ENCODE results near the gene THEM4.

DNA sequence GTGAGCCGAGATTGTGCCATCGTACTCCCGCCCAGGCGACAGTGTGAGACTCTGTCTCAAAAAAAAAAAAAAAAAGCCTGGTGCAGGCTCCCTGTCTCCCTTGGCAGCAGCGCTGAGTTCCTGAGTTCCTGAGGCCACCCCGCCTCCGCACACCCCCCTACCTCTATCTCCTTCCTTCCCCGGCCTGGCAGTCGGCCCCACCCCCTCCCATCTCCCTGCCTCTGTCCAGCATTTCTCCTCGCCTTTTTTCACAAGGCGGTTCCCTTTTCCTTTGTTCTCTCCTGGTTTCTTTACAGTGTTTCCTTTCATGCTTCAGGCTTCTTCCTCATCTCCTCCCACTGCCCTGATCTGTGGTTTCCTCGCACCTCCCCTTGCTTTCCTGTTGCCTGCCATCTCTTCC is 80.4 kb downstream of the THEM4 start:
- TF ChIP-seq, protein P1, sequence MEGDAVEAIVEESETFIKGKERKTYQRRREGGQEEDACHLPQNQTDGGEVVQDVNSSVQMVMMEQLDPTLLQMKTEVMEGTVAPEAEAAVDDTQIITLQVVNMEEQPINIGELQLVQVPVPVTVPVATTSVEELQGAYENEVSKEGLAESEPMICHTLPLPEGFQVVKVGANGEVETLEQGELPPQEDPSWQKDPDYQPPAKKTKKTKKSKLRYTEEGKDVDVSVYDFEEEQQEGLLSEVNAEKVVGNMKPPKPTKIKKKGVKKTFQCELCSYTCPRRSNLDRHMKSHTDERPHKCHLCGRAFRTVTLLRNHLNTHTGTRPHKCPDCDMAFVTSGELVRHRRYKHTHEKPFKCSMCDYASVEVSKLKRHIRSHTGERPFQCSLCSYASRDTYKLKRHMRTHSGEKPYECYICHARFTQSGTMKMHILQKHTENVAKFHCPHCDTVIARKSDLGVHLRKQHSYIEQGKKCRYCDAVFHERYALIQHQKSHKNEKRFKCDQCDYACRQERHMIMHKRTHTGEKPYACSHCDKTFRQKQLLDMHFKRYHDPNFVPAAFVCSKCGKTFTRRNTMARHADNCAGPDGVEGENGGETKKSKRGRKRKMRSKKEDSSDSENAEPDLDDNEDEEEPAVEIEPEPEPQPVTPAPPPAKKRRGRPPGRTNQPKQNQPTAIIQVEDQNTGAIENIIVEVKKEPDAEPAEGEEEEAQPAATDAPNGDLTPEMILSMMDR (conservative IDR thresholded peaks at IDR 0.05; ENCODE audit: low read depth in 2 of 2) = no peak
- TF ChIP-seq EZH2phosphoT487 (IDR thresholded peaks at IDR 0.05; ENCODE audit: unreplicated experiment) = no peak
- no peak for TF ChIP-seq EZH2 (IDR thresholded peaks at IDR 0.05; ENCODE audit: low read depth, unreplicated experiment)
- no peak for TF ChIP-seq ETS1 (IDR thresholded peaks at IDR 0.05)
- TF ChIP-seq, protein P2, sequence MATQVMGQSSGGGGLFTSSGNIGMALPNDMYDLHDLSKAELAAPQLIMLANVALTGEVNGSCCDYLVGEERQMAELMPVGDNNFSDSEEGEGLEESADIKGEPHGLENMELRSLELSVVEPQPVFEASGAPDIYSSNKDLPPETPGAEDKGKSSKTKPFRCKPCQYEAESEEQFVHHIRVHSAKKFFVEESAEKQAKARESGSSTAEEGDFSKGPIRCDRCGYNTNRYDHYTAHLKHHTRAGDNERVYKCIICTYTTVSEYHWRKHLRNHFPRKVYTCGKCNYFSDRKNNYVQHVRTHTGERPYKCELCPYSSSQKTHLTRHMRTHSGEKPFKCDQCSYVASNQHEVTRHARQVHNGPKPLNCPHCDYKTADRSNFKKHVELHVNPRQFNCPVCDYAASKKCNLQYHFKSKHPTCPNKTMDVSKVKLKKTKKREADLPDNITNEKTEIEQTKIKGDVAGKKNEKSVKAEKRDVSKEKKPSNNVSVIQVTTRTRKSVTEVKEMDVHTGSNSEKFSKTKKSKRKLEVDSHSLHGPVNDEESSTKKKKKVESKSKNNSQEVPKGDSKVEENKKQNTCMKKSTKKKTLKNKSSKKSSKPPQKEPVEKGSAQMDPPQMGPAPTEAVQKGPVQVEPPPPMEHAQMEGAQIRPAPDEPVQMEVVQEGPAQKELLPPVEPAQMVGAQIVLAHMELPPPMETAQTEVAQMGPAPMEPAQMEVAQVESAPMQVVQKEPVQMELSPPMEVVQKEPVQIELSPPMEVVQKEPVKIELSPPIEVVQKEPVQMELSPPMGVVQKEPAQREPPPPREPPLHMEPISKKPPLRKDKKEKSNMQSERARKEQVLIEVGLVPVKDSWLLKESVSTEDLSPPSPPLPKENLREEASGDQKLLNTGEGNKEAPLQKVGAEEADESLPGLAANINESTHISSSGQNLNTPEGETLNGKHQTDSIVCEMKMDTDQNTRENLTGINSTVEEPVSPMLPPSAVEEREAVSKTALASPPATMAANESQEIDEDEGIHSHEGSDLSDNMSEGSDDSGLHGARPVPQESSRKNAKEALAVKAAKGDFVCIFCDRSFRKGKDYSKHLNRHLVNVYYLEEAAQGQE (IDR thresholded peaks at IDR 0.05; ENCODE audit: unreplicated experiment) = peak; percentile 69
- TF ChIP-seq STAT1 (IDR thresholded peaks at IDR 0.05; ENCODE audit: unreplicated experiment) = no peak
- TF ChIP-seq POLR2AphosphoS5 (IDR thresholded peaks at IDR 0.05; ENCODE audit: low read depth) = no peak
- no peak for TF ChIP-seq CREB1 (CRISPR knock-in tag; IDR thresholded peaks at IDR 0.05; ENCODE audit: low read depth)
- TF ChIP-seq JUNB (IDR thresholded peaks at IDR 0.05; ENCODE audit: unreplicated experiment) = no peak
- TF ChIP-seq NANOG (IDR thresholded peaks at IDR 0.05; ENCODE audit: borderline replicate concordance) = no peak
- TF ChIP-seq ZNF331 (CRISPR knock-in tag; IDR thresholded peaks at IDR 0.05; ENCODE audit: low read depth) = no peak
- TF ChIP-seq ZNF114 (CRISPR knock-in tag; IDR thresholded peaks at IDR 0.05) = no peak
- TF ChIP-seq, protein P3, sequence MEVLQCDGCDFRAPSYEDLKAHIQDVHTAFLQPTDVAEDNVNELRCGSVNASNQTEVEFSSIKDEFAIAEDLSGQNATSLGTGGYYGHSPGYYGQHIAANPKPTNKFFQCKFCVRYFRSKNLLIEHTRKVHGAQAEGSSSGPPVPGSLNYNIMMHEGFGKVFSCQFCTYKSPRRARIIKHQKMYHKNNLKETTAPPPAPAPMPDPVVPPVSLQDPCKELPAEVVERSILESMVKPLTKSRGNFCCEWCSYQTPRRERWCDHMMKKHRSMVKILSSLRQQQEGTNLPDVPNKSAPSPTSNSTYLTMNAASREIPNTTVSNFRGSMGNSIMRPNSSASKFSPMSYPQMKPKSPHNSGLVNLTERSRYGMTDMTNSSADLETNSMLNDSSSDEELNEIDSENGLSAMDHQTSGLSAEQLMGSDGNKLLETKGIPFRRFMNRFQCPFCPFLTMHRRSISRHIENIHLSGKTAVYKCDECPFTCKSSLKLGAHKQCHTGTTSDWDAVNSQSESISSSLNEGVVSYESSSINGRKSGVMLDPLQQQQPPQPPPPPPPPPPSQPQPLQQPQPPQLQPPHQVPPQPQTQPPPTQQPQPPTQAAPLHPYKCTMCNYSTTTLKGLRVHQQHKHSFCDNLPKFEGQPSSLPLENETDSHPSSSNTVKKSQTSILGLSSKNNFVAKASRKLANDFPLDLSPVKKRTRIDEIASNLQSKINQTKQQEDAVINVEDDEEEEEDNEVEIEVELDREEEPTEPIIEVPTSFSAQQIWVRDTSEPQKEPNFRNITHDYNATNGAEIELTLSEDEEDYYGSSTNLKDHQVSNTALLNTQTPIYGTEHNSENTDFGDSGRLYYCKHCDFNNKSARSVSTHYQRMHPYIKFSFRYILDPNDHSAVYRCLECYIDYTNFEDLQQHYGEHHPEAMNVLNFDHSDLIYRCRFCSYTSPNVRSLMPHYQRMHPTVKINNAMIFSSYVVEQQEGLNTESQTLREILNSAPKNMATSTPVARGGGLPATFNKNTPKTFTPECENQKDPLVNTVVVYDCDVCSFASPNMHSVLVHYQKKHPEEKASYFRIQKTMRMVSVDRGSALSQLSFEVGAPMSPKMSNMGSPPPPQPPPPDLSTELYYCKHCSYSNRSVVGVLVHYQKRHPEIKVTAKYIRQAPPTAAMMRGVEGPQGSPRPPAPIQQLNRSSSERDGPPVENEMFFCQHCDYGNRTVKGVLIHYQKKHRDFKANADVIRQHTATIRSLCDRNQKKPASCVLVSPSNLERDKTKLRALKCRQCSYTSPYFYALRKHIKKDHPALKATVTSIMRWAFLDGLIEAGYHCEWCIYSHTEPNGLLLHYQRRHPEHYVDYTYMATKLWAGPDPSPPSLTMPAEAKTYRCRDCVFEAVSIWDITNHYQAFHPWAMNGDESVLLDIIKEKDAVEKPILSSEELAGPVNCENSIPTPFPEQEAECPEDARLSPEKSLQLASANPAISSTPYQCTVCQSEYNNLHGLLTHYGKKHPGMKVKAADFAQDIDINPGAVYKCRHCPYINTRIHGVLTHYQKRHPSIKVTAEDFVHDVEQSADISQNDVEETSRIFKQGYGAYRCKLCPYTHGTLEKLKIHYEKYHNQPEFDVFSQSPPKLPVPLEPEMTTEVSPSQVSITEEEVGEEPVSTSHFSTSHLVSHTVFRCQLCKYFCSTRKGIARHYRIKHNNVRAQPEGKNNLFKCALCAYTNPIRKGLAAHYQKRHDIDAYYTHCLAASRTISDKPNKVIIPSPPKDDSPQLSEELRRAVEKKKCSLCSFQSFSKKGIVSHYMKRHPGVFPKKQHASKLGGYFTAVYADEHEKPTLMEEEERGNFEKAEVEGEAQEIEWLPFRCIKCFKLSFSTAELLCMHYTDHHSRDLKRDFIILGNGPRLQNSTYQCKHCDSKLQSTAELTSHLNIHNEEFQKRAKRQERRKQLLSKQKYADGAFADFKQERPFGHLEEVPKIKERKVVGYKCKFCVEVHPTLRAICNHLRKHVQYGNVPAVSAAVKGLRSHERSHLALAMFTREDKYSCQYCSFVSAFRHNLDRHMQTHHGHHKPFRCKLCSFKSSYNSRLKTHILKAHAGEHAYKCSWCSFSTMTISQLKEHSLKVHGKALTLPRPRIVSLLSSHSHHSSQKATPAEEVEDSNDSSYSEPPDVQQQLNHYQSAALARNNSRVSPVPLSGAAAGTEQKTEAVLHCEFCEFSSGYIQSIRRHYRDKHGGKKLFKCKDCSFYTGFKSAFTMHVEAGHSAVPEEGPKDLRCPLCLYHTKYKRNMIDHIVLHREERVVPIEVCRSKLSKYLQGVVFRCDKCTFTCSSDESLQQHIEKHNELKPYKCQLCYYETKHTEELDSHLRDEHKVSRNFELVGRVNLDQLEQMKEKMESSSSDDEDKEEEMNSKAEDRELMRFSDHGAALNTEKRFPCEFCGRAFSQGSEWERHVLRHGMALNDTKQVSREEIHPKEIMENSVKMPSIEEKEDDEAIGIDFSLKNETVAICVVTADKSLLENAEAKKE (CRISPR knock-in tag; IDR thresholded peaks at IDR 0.05) = no peak
